Activated B cell treated with CpG ODN at 0.5 μM for 24 hours (primary cell): ENCODE data around the gene POLR2F. TPM values are rescaled to one million over a fixed set of nuclear protein-coding genes. Genes with fewer than 3 reads are reported as not detected.

Experiments used
- ATAC-seq: fragments of 200-7000 bp; cut with Tn5 transposase; one replicate; pipeline ENCODE4 v1.10.0; 2021; ENCODE audit warnings: low read depth, mild to moderate bottlenecking, moderate library complexity
- CTCF ChIA-PET: fragments of 350-600 bp; sonication (Branson Sonifier 250); formaldehyde crosslinking; loops from one replicate; lab custom pipeline; 2021; ENCODE audit warnings: antibody characterized with exemption; lab: Charles Lee
- POLR2A ChIA-PET: fragments of 350-600 bp; sonication (Branson Sonifier 250); formaldehyde crosslinking; loops from one replicate; lab custom pipeline; 2021; ENCODE audit warnings: antibody characterized with exemption; lab: Charles Lee
- DNase-seq: peaks from one replicate; pipeline ENCODE4 v3.0.0; 2022
- H3K27ac Mint-ChIP-seq: one replicate; pipeline ENCODE4 v1.8.0; 2020; ENCODE audit warnings: mixed read lengths
- H3K27me3 Mint-ChIP-seq: one replicate; pipeline ENCODE4 v1.8.0; 2021; ENCODE audit warnings: mixed read lengths
- H3K36me3 Mint-ChIP-seq: one replicate; pipeline ENCODE4 v1.8.0; 2021; ENCODE audit warnings: low read depth, mixed read lengths
- H3K4me1 Mint-ChIP-seq: one replicate; pipeline ENCODE4 v1.8.0; 2021; ENCODE audit warnings: mixed read lengths
- H3K4me3 Mint-ChIP-seq: one replicate; pipeline ENCODE4 v1.8.0; 2020; ENCODE audit warnings: mild to moderate bottlenecking, mixed read lengths
- H3K9me3 Mint-ChIP-seq: one replicate; pipeline ENCODE4 v1.8.0; 2020; ENCODE audit warnings: mixed read lengths
- CTCF ChIP-seq: fragments of 200-600 bp; IDR thresholded peaks from one replicate; pipeline ENCODE4 v1.8.0; 2022; ENCODE audit warnings: antibody characterized with exemption, mild to moderate bottlenecking
- intact Hi-C: fragments of 100-400 bp; cut with micrococcal nuclease; formaldehyde crosslinking; loops from one replicate; pipeline ENCODE4 v1.15.1; 2024
- total RNA-seq: library from RNA; stranded (reverse); gene quantifications from 2 replicates; pipeline ENCODE4 v1.2.3, GENCODE V29; 2022

POLR2F gene
- total RNA-seq, 1 donor from 2014 or later = 47.8 TPM

GRCh38 chr22:38014083-38014482, 60.6 kb downstream of the POLR2F start:
- Mint-ChIP-seq H3K4me3 (no peak overlapping the region), H3K27ac (no peak overlapping the region), H3K4me1 (no peaks in the 10 kb centered on the region), H3K27me3 (peaks cover 3% of the 10 kb centered on the region), H3K9me3 (no peaks in the 10 kb centered on the region), H3K36me3 (no peaks in the 10 kb centered on the region)
- ATAC-seq = no peak
- ChIA-PET CTCF (no interaction called here), POLR2A (no interaction called here)
- no peak for TF ChIP-seq CTCF
- DNase-seq = no peak
- intact Hi-C loops = no loop called here

- CTCF ChIA-PET = no interaction called here
- intact Hi-C loops = no loop called here
- H3K27ac Mint-ChIP-seq = no peak overlapping the region
- H3K36me3 Mint-ChIP-seq = no peaks in the 10 kb centered on the region
- H3K9me3 Mint-ChIP-seq = no peaks in the 10 kb centered on the region
- POLR2A ChIA-PET = no interaction called here
- peaks cover 3% of the 10 kb centered on the region for H3K27me3 Mint-ChIP-seq
- no peak overlapping the region for H3K4me3 Mint-ChIP-seq
- no peak for TF ChIP-seq CTCF
- ATAC-seq = no peak
- no peak for DNase-seq
- no peaks in the 10 kb centered on the region for H3K4me1 Mint-ChIP-seq
These were observed 63.0 kb downstream of the POLR2F start for GRCh38 chr22:38016182-38017151.

GRCh38 chr22:38017272-38017920, 63.9 kb downstream of the POLR2F start:
- TF ChIP-seq CTCF = no peak
- POLR2A ChIA-PET = no interaction called here
- CTCF ChIA-PET = no interaction called here
- DNase-seq (no peak), ATAC-seq (no peak)
- Mint-ChIP-seq H3K27ac (no peak overlapping the region), H3K27me3 (peaks cover 3% of the 10 kb centered on the region), H3K9me3 (no peaks in the 10 kb centered on the region), H3K36me3 (no peaks in the 10 kb centered on the region), H3K4me3 (no peak overlapping the region), H3K4me1 (no peaks in the 10 kb centered on the region)
- intact Hi-C loops = no loop called here

- no peaks in the 10 kb centered on the region for H3K9me3 Mint-ChIP-seq
- H3K36me3 Mint-ChIP-seq = no peaks in the 10 kb centered on the region
- no peaks in the 10 kb centered on the region for H3K4me1 Mint-ChIP-seq
- ChIA-PET POLR2A (interaction anchor here (1.0 kb wide), 1 partner anchor 461 kb away, joined by 3 read pairs; no protein-coding TSS in a partner anchor), CTCF (no interaction called here)
- DNase-seq (no peak), ATAC-seq (no peak)
- no peak overlapping the region for H3K4me3 Mint-ChIP-seq
- peaks cover 3% of the 10 kb centered on the region for H3K27me3 Mint-ChIP-seq
- no peak for TF ChIP-seq CTCF
- no peak overlapping the region for H3K27ac Mint-ChIP-seq
- intact Hi-C loops = no loop called here
These were observed 64.7 kb downstream of the POLR2F start for GRCh38 chr22:38017939-38018885.

Other genes starting within 250 kb of the POLR2F start
- 0.40 and 0.83 TPM in 2 replicates for gene GCAT, start 145.8 kb upstream of the POLR2F start, total RNA-seq
- not detected in 2 replicates for gene GALR3, start 130.3 kb upstream of the POLR2F start, total RNA-seq
- gene ANKRD54, start 109.4 kb upstream of the POLR2F start, total RNA-seq = 12.6 and 16.5 TPM in 2 replicates
- gene EIF3L, start 104.3 kb upstream of the POLR2F start, total RNA-seq = 712 and 718 TPM in 2 replicates
- gene MICALL1, start 47.4 kb upstream of the POLR2F start, total RNA-seq = 20.8 and 27.6 TPM in 2 replicates
- gene C22orf23, start 98 bp upstream of the POLR2F start, total RNA-seq = 0.16 TPM in 1 of 2 replicates, not detected in the other
- not detected in 2 replicates for gene SOX10, start 30.9 kb downstream of the POLR2F start, total RNA-seq
- gene PICK1, start 103.7 kb downstream of the POLR2F start, total RNA-seq = 21.5 and 25.5 TPM in 2 replicates
- gene SLC16A8, start 130.5 kb downstream of the POLR2F start, total RNA-seq = not detected in 2 replicates
- 0.34 and 0.64 TPM in 2 replicates for gene BAIAP2L2, start 157.0 kb downstream of the POLR2F start, total RNA-seq
- gene PLA2G6, start 228.1 kb downstream of the POLR2F start, total RNA-seq = 53.0 and 64.0 TPM in 2 replicates
- gene MAFF, start 248.3 kb downstream of the POLR2F start, total RNA-seq = 2.3 and 4.5 TPM in 2 replicates